ENCODE data around the gene EPM2AIP1.

DNA sequence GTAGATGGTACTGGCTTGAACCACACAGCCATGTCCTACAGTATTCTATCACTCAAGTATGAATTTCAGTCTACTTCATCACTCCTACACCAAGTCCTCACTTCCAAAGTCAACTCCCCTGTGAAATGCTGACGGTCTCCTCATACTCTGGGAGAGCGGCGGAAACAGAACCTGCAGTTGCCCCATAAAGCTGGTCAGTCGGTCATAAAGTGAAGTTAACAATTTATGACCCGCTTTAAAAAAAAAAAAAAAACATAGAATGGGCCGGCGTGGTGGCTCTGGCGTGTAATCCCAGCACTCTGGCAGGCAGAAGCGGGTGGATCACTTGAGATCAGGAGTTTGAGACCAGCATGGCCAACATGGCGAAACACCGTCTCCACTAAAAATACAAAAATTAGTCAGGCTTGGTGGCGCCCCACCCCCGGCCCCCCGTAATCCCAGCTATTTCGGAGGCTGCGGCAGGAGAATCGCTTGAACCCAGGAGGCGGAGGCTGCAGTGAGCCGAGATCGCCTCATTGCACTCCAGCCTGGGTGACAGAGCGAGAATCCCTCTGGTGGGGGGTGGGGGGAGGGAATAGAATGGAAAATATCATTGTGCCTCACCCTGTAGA is 50.2 kb downstream of the EPM2AIP1 start:
- TF ChIP-seq, protein P1, sequence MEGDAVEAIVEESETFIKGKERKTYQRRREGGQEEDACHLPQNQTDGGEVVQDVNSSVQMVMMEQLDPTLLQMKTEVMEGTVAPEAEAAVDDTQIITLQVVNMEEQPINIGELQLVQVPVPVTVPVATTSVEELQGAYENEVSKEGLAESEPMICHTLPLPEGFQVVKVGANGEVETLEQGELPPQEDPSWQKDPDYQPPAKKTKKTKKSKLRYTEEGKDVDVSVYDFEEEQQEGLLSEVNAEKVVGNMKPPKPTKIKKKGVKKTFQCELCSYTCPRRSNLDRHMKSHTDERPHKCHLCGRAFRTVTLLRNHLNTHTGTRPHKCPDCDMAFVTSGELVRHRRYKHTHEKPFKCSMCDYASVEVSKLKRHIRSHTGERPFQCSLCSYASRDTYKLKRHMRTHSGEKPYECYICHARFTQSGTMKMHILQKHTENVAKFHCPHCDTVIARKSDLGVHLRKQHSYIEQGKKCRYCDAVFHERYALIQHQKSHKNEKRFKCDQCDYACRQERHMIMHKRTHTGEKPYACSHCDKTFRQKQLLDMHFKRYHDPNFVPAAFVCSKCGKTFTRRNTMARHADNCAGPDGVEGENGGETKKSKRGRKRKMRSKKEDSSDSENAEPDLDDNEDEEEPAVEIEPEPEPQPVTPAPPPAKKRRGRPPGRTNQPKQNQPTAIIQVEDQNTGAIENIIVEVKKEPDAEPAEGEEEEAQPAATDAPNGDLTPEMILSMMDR (IDR thresholded peaks at IDR 0.05): no peak
- TF ChIP-seq ZFX (IDR thresholded peaks at IDR 0.05; ENCODE audit: borderline replicate concordance): no peak
